Fibroblast of lung (primary cell): ENCODE measurements around the gene RSPH1. TPM values are rescaled to one million over a fixed set of nuclear protein-coding genes. Genes with fewer than 3 reads are reported as not detected.

Experiments used
- DNase-seq, 2 donors: peaks; one replicate each; pipeline versions ENCODE4 v3.0.0 to v3.0.0-alpha.2; 2010; ENCODE audit warnings: low read depth in 2 of 2
- H2AFZ ChIP-seq: 2 replicates; pipeline ENCODE4 v1.5.1; 2012; ENCODE audit warnings: low read length, control low read depth, inconsistent platforms
- H3K27ac ChIP-seq: 2 replicates; pipeline ENCODE4 v1.5.1; 2011; ENCODE audit warnings: low read length, control low read depth; ENCODE audit not compliant: insufficient read depth
- H3K27me3 ChIP-seq: 2 replicates; pipeline ENCODE4 v1.5.1; 2011; ENCODE audit warnings: mild to moderate bottlenecking, low read length; ENCODE audit not compliant: control insufficient read depth, insufficient read depth
- H3K36me3 ChIP-seq: 2 replicates; pipeline ENCODE4 v1.5.1; 2011; ENCODE audit warnings: low read length; ENCODE audit not compliant: control insufficient read depth, insufficient read depth
- H3K4me1 ChIP-seq: 2 replicates; pipeline ENCODE4 v1.5.1; 2011; ENCODE audit warnings: low read length; ENCODE audit not compliant: control insufficient read depth, insufficient read depth; ENCODE audit errors: extremely low read depth
- H3K4me2 ChIP-seq: 2 replicates; pipeline ENCODE4 v1.5.1; 2011; ENCODE audit warnings: low read length, control low read depth; ENCODE audit not compliant: insufficient read depth; ENCODE audit errors: extremely low read depth
- H3K4me3 ChIP-seq, 4 experiments: fragments of 200-600 bp in 1 of 4; sonication (generic) in 1 of 4; replicated peaks in 1 of 4; 2 replicates each; pipeline ENCODE4 v1.5.1; 2011 to 2016; ENCODE audit warnings: low read length in 4 of 4, low read depth in 3 of 4, mild to moderate bottlenecking in 3 of 4, control low read depth in 2 of 4, inconsistent platforms in 1 of 4, mixed read lengths in 1 of 4; ENCODE audit not compliant: insufficient read depth in 1 of 4; ENCODE audit errors: control extremely low read depth in 1 of 4
- H3K79me2 ChIP-seq: 2 replicates; pipeline ENCODE4 v1.5.1; 2012; ENCODE audit warnings: mild to moderate bottlenecking, low read length, inconsistent platforms; ENCODE audit not compliant: control insufficient read depth, insufficient read depth
- H3K9ac ChIP-seq: 2 replicates; pipeline ENCODE4 v1.5.1; 2011; ENCODE audit warnings: mild to moderate bottlenecking, low read length, control low read depth; ENCODE audit not compliant: insufficient read depth
- H3K9me3 ChIP-seq: 2 replicates; pipeline ENCODE4 v1.5.1; 2012; ENCODE audit warnings: low read depth, low read length; ENCODE audit not compliant: control insufficient read depth, insufficient read depth
- H4K20me1 ChIP-seq: 2 replicates; pipeline ENCODE4 v1.5.1; 2011; ENCODE audit warnings: low read length; ENCODE audit not compliant: control insufficient read depth, insufficient read depth; ENCODE audit errors: extremely low read depth
- CTCF ChIP-seq, 2 donors: IDR thresholded peaks in 1 of 2; conservative IDR thresholded peaks in 1 of 2; 1 replicate in 1 of 2; 2 replicates in 1 of 2; pipeline ENCODE4 v1.5.1; 2011 to 2012; ENCODE audit warnings: low read length in 2 of 2, control low read depth in 1 of 2, inconsistent platforms in 1 of 2, low read depth in 1 of 2, mild to moderate bottlenecking in 1 of 2
- EZH2 ChIP-seq: IDR thresholded peaks from 2 replicates; pipeline ENCODE4 v1.5.1; 2012; ENCODE audit warnings: low read length, control low read depth, mild to moderate bottlenecking; ENCODE audit errors: missing control alignments
- polyA plus RNA-seq, 2 donors: library from polyadenylated mRNA; depleted of rRNA in 1 of 2; stranded (reverse) in 1 of 2; unstranded in 1 of 2; fragments of >200 nt; gene quantifications; 2 replicates each; pipeline ENCODE4 v1.2.1, GENCODE V29; 2011 to 2012; ENCODE audit warnings: missing spikeins in 1 of 2
- total RNA-seq: library from RNA; depleted of rRNA; stranded (reverse); fragments of >200 nt; gene quantifications from 2 replicates; pipeline ENCODE4 v1.2.1, GENCODE V29; 2014

Gene RSPH1
- total and polyA plus RNA-seq, 2 donors (not counting 1 experiment from before 2014, with no cell fraction given) = not detected

DNA sequence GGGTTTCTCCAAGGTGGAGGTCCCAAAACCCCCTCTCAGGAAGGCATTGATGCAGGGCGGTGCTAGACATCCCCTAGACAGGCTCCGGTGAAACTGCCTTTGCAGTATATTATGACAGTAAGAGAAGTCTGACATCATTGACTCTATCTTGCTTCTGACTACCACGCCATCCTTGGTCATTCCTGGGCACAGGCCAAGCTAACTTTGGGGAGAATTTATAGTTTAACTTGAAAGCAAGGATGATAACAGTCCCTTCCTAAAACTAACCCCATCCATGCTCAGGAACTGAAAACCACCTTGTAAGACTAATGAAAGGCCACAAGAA lies 30.3 kb downstream of the RSPH1 start:
- H3K27ac ChIP-seq = no peak overlapping the region
- no peak overlapping the region for H2AFZ ChIP-seq
- TF ChIP-seq CTCF (conservative IDR thresholded peaks at IDR 0.05 in 1 of 2, IDR thresholded peaks at IDR 0.05 in 1 of 2; ENCODE audit: low read depth in 1 of 2, low read length in 2 of 2) = no peak
- TF ChIP-seq EZH2 = no peak
- H3K4me1 ChIP-seq = no peaks in the 10 kb centered on the region
- no peaks in the 10 kb centered on the region for H3K27me3 ChIP-seq
- H3K79me2 ChIP-seq = no peaks in the 10 kb centered on the region
- H3K9me3 ChIP-seq = no peaks in the 10 kb centered on the region
- H3K36me3 ChIP-seq = no peaks in the 10 kb centered on the region
- no peak overlapping the region for H3K9ac ChIP-seq
- no peaks in the 10 kb centered on the region for H4K20me1 ChIP-seq
- H3K4me3 ChIP-seq = no peak overlapping the region
- no peak overlapping the region for H3K4me2 ChIP-seq
- no peak for DNase-seq

DNA sequence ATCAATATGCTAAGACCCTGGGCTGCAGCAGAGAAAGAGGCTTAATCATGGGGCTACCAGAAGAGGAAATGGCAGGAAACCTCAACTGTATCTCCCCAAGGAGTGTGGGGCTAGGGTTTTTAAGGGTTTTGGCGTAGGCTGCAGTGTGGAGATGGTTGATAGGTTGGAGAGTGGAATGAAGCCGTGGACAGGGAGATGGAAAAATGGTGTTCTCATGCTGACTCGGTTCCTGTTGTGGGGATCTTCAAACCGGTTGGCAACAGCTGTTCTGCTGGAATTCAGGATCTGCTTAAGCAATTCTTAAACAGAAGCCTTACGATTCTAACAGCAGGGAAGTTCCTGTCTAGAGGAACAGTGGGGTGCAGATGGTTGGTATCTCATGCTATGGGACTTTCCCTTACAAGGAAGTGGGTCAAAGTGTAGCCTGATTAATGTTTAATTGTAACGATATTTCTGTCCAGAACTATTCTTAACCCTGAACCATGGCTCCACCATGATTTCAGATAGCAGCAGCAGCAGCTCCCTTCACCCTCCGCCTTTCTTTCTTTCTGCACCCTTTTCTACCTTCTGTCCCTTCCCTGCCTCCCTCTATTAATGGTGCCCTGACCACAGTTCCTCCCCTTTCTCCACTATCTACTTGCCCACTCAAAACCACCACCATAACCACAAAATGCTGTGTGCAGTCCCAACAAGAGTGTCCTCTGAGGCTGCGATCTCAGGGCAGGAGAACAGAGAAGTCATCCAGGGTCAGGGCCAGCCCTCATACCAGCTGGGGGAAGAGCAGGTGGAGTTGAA lies 30.8 kb downstream of the RSPH1 start:
- H3K4me3 ChIP-seq = no peak overlapping the region

More for the DNA sequence above, 30.8 kb downstream of the RSPH1 start:
- no peaks in the 10 kb centered on the region for H3K4me1 ChIP-seq
- H3K79me2 ChIP-seq = no peaks in the 10 kb centered on the region
- no peaks in the 10 kb centered on the region for H4K20me1 ChIP-seq
- DNase-seq = peak in 1 of 2 donors; percentile 6
- H3K9ac ChIP-seq = no peak overlapping the region
- H3K4me2 ChIP-seq = no peak overlapping the region
- H2AFZ ChIP-seq = no peak overlapping the region
- no peaks in the 10 kb centered on the region for H3K36me3 ChIP-seq
- H3K9me3 ChIP-seq = no peaks in the 10 kb centered on the region
- no peaks in the 10 kb centered on the region for H3K27me3 ChIP-seq
- no peak for TF ChIP-seq CTCF (conservative IDR thresholded peaks at IDR 0.05 in 1 of 2, IDR thresholded peaks at IDR 0.05 in 1 of 2; ENCODE audit: low read depth in 1 of 2, low read length in 2 of 2)
- TF ChIP-seq EZH2 = no peak
- H3K27ac ChIP-seq = no peak overlapping the region
